GM19351 (cell line): ENCODE measurements around the gene FAM131A.
"Not testable (repeated sequence)": the region's sequence is repeated elsewhere in the genome, so short reads cannot be mapped to it uniquely, and the experiment has no call there.

Source experiments
- ATAC-seq: cut with Tn5 transposase; IDR thresholded peaks from one replicate; pipeline ENCODE4 v1.9.1; 2021; ENCODE audit warnings: mild to moderate bottlenecking, moderate library complexity; ENCODE audit not compliant: unreplicated experiment

FAM131A gene

GRCh38 chr3:184338511-184338945 lies 1.1 kb downstream of the FAM131A start:
- no peak for ATAC-seq

DNA sequence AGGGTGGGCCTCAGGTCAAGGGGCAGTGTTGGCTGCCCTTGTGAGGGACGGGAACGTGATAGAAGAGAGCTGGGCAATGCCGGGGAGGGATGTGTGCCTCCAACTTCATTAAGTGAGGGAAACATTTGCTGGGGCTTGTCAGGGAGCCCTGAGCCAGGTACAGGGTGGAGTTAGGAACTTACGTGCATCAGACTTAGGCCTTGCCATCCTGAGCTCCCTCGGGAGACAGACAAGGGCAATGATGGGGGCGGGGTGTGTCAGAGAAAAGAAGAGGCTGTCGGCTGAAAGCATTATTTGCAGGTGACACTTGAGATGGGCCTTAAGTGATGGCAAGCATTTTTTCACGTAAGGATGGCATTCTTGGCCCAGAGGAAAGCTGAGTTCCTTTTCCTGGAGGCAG lies 1.6 kb downstream of the FAM131A start:
- ATAC-seq = no peak

DNA sequence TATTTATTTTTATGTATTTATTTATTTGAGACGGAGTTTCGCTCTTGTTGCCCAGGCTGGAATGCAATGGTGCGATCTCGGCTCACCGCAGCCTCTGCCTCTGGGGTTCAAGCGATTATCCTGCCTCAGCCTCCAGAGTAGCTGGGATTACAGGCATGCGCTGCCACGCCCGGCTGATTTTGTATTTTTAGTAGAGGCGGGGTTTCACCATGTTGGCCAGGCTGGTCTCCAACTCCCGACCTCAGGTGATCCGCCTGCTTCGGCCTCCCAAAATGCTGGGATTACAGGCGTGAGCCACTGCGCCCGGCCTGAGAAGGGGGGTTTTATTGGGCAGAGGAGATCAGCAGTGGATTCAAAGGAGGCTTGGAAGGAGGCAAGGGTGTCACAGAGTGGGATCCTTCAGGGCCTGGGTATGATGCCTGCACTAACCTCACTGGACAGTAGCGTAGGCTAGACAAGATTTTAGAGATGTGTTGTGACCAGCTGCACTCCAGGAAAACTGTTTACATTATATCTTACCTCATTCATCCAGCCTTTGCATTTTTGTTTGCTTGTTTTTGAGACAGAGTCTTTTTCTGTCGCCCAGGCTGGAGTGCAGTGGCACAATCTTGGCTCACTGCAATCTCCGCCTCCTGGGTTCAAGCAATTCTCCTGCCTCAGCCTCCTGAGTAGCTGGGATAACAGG lies 2.2 kb downstream of the FAM131A start:
- not testable (repeated sequence) for ATAC-seq

GRCh38 chr3:184341925-184342324 lies 4.5 kb downstream of the FAM131A start:
- ATAC-seq = no peak

DNA sequence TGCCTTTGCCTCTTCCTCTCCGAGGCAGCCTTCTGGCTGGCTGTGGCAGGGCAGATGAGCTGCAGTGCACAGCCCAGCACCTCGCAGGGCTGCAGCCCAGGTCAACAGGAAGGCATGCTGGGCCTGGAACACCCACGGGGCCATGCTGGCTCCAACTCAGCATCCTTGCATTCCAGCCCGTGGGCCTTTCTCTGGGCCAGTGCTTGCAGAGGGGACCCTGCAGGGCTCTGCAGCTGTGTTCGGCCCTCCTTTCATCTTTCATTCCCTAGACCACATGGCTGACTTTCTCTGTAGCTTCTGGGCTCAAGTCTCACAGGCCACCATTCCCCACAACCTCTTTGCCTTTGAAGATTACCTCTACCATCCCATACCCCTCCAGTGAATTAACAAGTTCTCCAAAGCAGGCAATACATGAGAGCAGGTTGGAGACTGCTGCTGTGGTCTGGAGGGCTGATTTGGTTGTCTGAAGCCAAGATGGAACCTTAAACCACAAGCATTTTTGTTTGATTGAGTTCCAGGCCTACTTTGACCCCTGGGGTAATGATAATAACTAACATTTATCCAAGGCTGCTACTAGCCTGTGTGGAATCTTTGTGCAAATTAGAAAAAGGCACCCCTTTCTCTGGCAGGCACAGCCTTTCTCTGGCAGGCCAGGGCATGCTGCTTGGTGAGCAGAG lies 5.9 kb downstream of the FAM131A start:
- no peak for ATAC-seq

DNA sequence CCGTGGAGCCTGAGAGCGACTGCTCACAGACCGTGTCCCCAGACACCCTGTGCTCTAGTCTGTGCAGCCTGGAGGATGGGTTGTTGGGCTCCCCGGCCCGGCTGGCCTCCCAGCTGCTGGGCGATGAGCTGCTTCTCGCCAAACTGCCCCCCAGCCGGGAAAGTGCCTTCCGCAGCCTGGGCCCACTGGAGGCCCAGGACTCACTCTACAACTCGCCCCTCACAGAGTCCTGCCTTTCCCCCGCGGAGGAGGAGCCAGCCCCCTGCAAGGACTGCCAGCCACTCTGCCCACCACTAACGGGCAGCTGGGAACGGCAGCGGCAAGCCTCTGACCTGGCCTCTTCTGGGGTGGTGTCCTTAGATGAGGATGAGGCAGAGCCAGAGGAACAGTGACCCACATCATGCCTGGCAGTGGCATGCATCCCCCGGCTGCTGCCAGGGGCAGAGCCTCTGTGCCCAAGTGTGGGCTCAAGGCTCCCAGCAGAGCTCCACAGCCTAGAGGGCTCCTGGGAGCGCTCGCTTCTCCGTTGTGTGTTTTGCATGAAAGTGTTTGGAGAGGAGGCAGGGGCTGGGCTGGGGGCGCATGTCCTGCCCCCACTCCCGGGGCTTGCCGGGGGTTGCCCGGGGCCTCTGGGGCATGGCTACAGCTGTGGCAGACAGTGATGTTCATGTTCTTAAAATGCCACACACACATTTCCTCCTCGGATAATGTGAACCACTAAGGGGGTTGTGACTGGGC lies 7.3 kb downstream of the FAM131A start:
- no peak for ATAC-seq

DNA sequence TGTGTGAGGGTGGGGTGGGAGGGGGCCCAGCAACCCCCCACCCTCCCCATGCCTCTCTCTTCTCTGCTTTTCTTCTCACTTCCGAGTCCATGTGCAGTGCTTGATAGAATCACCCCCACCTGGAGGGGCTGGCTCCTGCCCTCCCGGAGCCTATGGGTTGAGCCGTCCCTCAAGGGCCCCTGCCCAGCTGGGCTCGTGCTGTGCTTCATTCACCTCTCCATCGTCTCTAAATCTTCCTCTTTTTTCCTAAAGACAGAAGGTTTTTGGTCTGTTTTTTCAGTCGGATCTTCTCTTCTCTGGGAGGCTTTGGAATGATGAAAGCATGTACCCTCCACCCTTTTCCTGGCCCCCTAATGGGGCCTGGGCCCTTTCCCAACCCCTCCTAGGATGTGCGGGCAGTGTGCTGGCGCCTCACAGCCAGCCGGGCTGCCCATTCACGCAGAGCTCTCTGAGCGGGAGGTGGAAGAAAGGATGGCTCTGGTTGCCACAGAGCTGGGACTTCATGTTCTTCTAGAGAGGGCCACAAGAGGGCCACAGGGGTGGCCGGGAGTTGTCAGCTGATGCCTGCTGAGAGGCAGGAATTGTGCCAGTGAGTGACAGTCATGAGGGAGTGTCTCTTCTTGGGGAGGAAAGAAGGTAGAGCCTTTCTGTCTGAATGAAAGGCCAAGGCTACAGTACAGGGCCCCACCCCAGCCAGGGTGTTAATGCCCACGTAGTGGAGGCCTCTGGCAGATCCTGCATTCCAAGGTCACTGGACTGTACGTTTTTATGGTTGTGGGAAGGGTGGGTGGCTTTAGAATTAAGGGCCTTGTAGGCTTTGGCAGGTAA lies 8.1 kb downstream of the FAM131A start:
- ATAC-seq = no peak

GRCh38 chr3:184346480-184347190 lies 9.2 kb downstream of the FAM131A start:
- no peak for ATAC-seq

GRCh38 chr3:184347321-184348056 lies 10.1 kb downstream of the FAM131A start:
- no peak for ATAC-seq

- ATAC-seq = no peak
Measured at GRCh38 chr3:184348057-184348382, 10.6 kb downstream of the FAM131A start.

DNA sequence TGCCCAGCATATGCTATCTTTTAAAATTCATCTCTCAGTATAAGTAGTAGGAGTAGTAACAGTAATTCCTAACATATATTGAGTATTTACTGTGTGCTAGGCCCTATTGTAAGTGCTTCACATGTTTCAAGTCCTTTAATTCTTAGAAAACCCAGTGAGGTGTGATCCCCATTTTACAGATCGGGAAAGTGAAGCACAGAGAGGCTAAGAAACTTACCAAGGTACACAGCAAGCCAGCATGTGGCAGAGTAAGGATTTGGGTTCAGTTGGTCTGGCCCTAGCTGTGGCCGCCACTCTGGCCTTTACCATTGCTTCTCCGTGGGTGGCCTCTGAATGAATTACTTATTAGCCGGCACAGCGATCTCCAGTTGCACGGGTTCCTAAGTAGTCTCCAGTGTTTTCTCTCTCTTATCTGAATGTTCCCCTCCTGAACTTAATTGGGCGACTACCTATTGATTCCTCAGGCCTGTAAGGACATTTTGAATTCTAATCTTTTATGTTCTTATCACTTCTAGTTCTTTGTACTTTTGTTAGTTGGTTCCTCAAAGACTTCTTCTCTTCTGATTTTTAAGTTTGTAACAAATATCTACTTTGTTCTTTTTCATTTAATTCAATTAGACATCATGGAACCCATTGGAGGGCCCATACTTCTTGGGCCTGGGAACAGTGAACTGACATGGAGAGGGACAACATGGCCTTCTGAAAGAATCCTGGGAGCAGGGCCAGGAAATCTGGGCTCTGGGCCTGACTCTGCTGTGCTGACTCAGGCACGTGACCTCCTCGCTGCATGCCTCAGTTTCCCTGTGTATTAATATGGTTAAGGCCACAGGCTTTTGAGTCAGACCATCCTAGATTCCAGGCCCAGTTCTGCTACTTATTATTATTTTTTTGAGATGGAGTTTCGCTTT lies 12.4 kb downstream of the FAM131A start:
- ATAC-seq = no peak

DNA sequence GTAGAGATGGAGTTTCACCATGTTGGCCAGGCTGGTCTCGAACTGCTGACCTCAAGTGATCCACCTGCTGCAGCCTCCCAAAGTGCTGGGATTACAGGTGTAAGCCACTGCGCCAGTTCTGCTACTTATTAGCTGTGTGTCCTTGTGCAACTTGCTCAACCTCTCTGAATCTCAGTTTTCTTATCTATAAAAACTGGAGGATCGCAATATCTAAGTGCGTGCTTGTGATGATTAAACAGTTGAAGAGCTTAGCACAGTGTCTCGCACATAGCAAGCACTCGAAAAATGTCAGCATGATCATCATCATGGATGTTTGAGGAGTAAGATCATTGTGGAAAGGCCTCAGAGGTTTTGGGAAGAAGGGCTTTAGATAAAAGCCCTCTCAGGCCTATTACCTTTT lies 13.2 kb downstream of the FAM131A start:
- ATAC-seq = no peak

DNA sequence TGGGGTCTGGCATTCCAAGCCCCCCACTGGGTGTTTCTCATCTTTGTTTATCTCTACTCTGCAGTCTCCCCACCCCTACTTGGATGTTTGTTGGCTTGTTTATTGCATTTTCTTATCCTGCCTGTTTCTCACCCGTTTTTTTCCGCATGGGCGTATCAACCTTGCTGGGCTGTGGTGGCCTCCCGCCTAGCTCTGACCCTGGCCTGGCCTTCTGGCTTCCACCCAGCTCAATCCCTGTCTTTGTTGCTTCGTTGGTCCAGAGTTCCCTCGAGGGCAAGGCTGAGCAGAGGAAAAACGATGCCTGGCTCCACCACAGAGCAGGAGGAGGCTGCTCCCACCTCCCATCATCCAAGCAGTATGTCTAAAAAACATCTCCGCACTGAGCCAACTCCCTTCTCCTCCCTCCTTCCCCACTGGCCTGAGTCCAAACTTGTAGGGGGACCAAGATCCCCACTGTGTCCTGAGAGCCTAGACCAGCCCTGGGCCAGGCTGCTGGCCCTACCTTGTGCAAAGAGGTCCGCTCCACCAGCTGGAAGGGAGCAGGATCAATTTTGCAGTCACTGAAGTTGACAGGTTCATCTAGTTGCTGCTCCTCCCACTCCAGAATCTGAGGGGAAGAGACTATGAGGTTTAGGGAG lies 14.2 kb downstream of the FAM131A start:
- ATAC-seq = no peak

DNA sequence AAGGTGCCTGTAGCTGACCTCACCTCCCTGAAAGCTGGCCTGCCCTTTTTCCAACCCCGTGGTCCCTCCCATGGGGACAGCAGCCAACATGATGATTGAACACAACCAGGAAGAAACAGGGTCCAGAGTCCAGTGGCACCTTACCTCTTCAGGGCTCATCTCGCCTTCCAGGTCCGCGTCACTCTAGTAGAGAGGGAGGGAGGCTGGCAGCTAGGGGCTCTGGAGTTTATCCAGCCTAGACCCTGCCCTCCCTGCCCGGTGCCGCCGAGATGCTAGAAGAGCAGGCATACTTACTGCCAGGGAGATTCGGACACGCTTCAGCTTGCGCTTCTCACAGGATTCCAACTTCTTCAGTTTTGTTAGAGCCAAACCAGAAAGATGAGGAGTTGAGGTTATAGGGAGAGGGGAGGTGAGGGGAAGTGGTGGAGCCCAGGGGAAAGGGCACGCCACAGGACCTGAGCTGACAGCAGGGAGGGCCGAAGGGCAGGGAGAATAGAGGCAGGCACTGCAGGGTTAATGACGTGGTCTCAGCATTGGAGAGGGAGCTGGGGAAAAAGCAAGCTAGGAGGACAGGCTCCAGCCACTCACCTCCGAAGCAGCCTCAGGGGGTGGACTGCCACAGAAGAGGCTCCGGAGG lies 14.9 kb downstream of the FAM131A start:
- ATAC-seq = no peak

DNA sequence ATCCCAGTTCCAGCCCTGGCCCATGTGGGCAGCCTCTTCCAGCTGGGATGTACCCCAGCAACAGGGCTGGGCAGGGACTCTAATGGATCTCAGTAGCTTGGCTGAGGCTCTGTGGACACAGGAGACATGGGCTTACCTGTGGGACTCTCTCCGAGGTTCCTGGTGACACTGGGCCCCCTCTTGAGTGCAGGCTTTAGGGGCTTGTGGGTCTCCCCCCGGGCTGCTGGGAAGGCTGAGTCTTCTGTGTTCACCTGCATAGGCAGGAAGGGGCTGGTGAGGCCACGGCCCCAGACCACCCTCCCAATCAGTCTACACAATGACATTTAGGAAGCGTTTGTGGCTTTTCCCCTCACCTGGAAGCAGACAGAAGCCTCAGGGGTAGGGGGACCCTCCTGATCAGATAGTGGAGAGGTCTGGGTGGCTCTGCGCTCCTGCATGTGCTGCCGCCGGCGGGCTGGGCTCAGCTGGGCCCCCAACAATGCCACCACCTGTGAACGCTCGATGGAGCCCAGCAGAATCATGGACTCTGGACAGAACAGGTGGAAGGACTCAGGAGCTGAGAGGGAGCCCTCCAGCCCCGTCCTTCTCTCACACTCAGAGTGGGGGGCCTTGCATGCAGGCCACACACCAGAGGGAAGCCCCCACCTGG lies 15.6 kb downstream of the FAM131A start:
- no peak for ATAC-seq

GRCh38 chr3:184353546-184353941 lies 16.1 kb downstream of the FAM131A start:
- no peak for ATAC-seq

DNA sequence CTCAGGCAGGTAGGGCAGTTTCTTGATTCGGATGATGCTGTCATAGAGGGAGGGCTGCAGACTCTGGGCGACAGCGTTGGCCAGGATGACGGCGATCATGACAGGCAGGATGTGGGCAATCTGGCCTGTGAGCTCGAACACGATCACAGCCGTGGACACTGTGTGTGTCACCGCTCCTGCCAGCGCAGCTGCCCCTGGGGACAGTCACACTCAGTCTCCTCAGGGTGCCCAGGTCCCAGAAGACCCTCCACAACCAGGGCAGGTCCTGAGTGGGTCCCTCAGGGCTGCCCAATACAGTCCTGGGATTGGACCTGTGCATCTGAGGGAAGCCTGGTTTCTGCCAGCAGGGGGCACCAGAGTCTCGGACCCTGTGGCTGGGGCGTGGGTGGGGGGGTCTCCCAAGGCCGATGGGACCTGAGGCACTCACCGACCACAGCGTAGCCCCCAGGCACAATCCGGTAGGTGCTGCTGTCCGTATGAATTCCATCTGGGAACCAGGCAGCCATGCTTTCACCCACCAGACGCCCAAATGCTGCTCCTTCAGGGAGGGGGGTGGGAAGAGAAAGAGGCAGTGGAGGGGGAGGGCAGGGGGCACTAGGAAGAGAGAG lies 16.8 kb downstream of the FAM131A start:
- ATAC-seq = no peak
